SK-N-MC (cell line): ENCODE results near the gene MFAP5.

Experiments
- DNase-seq: peaks from one replicate; pipeline ENCODE4 v3.0.0-alpha.2; 2011; ENCODE audit warnings: low read depth, low spot score
- H3K27ac ChIP-seq: fragments of 200-600 bp; sonication (generic); 2 replicates; pipeline ENCODE4 v1.5.1; 2016; ENCODE audit warnings: mixed run types
- H3K36me3 ChIP-seq: fragments of 200-600 bp; sonication (generic); 2 replicates; pipeline ENCODE4 v1.6.1; 2017; ENCODE audit warnings: antibody characterized with exemption, low read length, mixed read lengths; ENCODE audit not compliant: insufficient read depth
- H3K4me3 ChIP-seq: fragments of 200-600 bp; sonication (generic); 2 replicates; pipeline ENCODE4 v1.5.1; 2016
- H3K9ac ChIP-seq: fragments of 200-600 bp; sonication (generic); 2 replicates; pipeline ENCODE4 v1.8.0; 2017; ENCODE audit warnings: mixed run types, mixed read lengths; ENCODE audit not compliant: insufficient read length
- H3K9me3 ChIP-seq: fragments of 200-600 bp; sonication (generic); 2 replicates; pipeline ENCODE4 v1.6.1; 2017; ENCODE audit warnings: low read depth, mild to moderate bottlenecking, antibody characterized with exemption, low read length, moderate library complexity, mixed read lengths
- EZH2 ChIP-seq: fragments of 200-600 bp; sonication (generic); IDR thresholded peaks from one replicate; pipeline ENCODE4 v1.6.1; 2017; ENCODE audit warnings: antibody characterized with exemption
- FOXP2 ChIP-seq: optimal IDR thresholded peaks from 2 replicates; pipeline ENCODE3; 2011; ENCODE audit warnings: mild to moderate bottlenecking, moderate library complexity; ENCODE audit not compliant: insufficient read depth; ENCODE audit errors: extremely low read length, control extremely low read depth
- POLR2AphosphoS5 ChIP-seq: IDR thresholded peaks from 2 replicates; pipeline ENCODE4 v1.6.1; 2012; ENCODE audit warnings: mild to moderate bottlenecking, low read depth, low read length, borderline replicate concordance

The MFAP5 gene

DNA sequence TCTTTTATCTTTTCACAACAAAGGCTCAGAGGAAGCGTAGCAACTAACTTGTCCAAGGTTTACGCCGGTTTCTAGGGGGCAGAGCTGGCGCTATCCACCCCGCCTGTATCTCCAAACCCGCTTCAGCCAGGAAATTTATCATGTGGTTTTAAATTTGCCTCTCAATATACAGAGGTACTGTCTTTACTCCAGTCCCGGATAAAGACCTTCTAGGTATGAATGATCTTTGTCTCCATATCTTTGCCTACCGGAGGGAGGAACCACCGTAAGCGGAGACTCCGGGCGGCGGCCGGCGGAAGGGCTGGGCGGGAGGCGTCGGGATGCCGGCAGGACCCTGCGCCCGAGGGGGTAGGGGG, 34.5 kb upstream of the MFAP5 start:
- H3K9ac ChIP-seq, result peak overlapping the region; percentile 88
- TF ChIP-seq POLR2AphosphoS5, result no peak; the same call in 1 of the 2 replicates
- TF ChIP-seq FOXP2, result no peak
- no peak for DNase-seq

DNA sequence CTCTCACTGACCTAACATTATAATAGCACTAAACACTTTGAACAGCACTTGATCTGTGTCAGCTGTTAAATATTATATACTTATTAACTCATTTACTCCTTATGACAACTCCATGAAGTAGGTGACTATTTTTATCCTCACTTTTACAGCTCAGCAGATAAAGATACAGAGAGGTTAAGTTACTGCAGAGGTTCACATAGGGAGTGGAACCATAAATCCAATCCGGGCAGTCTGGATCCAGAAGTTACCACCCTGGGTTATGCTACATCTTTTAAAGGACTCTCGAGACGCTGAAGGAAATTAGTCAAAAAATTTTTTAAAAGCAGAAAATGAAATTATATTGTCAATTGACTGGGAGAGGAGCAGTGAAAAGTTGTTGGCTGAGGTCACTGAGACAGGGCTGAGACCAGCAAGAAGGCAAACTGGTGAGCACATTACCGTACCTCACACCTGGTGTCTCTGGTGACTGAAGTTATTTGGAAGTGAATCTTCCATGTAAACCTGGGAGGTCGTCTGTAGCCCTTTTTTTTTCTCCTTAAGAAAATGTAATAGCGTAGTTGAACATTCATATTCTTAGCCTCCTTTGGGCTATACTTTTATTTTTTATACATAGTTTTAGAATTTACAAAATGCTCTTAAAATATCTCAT, 33.9 kb upstream of the MFAP5 start:
- TF ChIP-seq POLR2AphosphoS5, result no peak
- no peak for TF ChIP-seq EZH2
- TF ChIP-seq FOXP2, result no peak
- peak overlapping the region; percentile 98 for H3K4me3 ChIP-seq
- H3K27ac ChIP-seq, result peak overlapping the region; percentile 71; the same call in 1 of the 2 replicates
- peak overlapping the region; percentile 88 for H3K9ac ChIP-seq
- no peaks in the 10 kb centered on the region for H3K9me3 ChIP-seq
- H3K36me3 ChIP-seq, result peaks cover 13% of the 10 kb centered on the region; the same call in 1 of the 2 replicates
- no peak for DNase-seq

More for the DNA sequence above, 34.5 kb upstream of the MFAP5 start:
- peak overlapping the region; percentile 71; the same call in 1 of the 2 replicates for H3K27ac ChIP-seq
- H3K9me3 ChIP-seq, result no peaks in the 10 kb centered on the region
- H3K36me3 ChIP-seq, result peaks cover 13% of the 10 kb centered on the region; the same call in 1 of the 2 replicates
- H3K4me3 ChIP-seq, result peak overlapping the region; percentile 98

DNA sequence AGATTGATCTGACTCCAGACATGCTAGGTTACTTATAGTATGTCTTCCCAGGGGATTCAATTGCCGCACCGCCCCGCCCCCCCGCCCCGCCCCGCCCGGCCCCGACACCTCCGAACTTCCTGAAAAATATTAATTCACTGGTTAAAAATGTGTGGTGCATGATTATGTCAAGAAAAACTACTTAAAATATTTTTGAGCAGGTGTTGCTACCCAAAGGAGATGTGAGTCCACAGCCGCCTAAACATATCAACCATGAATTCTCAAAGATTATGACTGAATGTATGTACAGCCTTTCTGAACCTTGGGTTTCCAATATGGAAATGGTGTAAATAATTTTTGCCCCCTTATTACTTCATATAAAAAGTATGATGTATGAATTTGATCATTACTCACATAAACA, 32.5 kb upstream of the MFAP5 start:
- H3K27ac ChIP-seq, result no peak overlapping the region

GRCh38 chr12:8692573-8692972, 29.9 kb upstream of the MFAP5 start:
- H3K4me3 ChIP-seq, result peak overlapping the region; percentile 68
- no peak for TF ChIP-seq EZH2
- TF ChIP-seq POLR2AphosphoS5, result 0 out of 2 replicates have a peak, but pooled peaks have one; percentile 30
- H3K9ac ChIP-seq, result peak overlapping the region; percentile 65
- no peaks in the 10 kb centered on the region for H3K9me3 ChIP-seq
- peak overlapping the region; percentile 89 for H3K27ac ChIP-seq
- DNase-seq, result peak; percentile 60
- H3K36me3 ChIP-seq, result no peaks in the 10 kb centered on the region

More for the DNA sequence above, 32.5 kb upstream of the MFAP5 start:
- no peak for TF ChIP-seq FOXP2
- TF ChIP-seq POLR2AphosphoS5, result no peak
- no peak for TF ChIP-seq EZH2
- Histone ChIP-seq H3K9ac (no peak overlapping the region), H3K36me3 (peaks cover 5% of the 10 kb centered on the region; the same call in 1 of the 2 replicates), H3K4me3 (no peak overlapping the region), H3K9me3 (no peaks in the 10 kb centered on the region)
- DNase-seq, result no peak

- DNase-seq, result no peak
- Histone ChIP-seq H3K36me3 (no peaks in the 10 kb centered on the region), H3K9me3 (no peaks in the 10 kb centered on the region), H3K4me3 (no peak overlapping the region), H3K27ac (peak overlapping the region; percentile 96), H3K9ac (peak overlapping the region; percentile 13)
- no peak for TF ChIP-seq POLR2AphosphoS5
- TF ChIP-seq FOXP2, result no peak
- no peak for TF ChIP-seq EZH2
Measured at GRCh38 chr12:8689681-8690080, 27.1 kb upstream of the MFAP5 start.

DNA sequence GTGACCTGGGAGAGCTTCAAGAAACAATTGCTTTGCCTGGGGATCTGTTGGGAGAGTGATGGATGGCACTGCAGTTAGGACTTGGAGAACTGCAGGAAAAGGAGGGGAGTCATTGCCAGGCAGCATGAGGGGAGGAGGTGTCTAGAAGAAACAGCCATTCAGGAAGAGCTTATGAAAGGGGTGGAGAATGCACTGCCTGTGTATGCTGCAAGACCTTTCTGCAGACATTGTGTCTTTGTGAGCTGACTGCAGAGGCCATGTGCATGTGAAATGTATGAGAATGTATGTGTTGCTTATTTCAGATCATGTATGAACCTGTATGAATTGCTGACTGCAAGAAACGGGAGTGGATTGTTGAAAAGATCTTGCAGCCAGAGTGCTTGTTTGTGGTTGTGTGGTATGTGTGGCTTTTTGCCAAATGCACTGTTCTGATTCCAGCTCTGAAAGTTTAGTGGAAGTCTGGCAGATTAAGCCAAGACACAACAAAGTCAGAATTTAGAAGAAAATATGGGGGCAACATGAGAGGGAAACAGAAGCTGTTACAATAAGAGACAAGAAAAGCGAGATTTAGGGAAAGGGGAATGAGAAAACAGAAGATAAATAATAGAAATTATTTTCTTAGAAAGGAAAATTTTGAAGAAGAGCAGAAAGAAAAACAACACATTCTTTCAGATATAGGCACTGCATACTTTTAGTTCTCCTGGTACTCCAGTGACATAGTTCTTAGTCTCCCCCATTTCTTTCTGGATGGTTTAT, 25.4 kb upstream of the MFAP5 start:
- Histone ChIP-seq H3K9ac (peak overlapping the region; percentile 62), H3K36me3 (no peaks in the 10 kb centered on the region), H3K4me3 (peak overlapping the region; percentile 71), H3K27ac (peak overlapping the region; percentile 96), H3K9me3 (no peaks in the 10 kb centered on the region)
- TF ChIP-seq EZH2 (no peak), POLR2AphosphoS5 (peak; percentile 88; the same call in 1 of the 2 replicates), FOXP2 (peak; percentile 28)
- peak; percentile 96 for DNase-seq

- Histone ChIP-seq H3K9ac (no peak overlapping the region), H3K4me3 (no peak overlapping the region), H3K9me3 (no peaks in the 10 kb centered on the region), H3K27ac (no peak overlapping the region), H3K36me3 (no peaks in the 10 kb centered on the region)
- TF ChIP-seq FOXP2 (no peak), POLR2AphosphoS5 (no peak), EZH2 (no peak)
- no peak for DNase-seq
Measured at GRCh38 chr12:8685051-8685450, 22.4 kb upstream of the MFAP5 start.

- H3K9ac ChIP-seq, result peak overlapping the region; percentile 9
- 0 out of 2 replicates have a peak overlapping the region, but pooled peaks have one; percentile 55 for H3K27ac ChIP-seq
- DNase-seq, result no peak
- H3K9me3 ChIP-seq, result no peaks in the 10 kb centered on the region
- TF ChIP-seq POLR2AphosphoS5 (no peak), EZH2 (no peak), FOXP2 (no peak)
- no peaks in the 10 kb centered on the region for H3K36me3 ChIP-seq
- H3K4me3 ChIP-seq, result peak overlapping the region; percentile 43; the same call in 1 of the 2 replicates
Measured at GRCh38 chr12:8681129-8681884, 18.7 kb upstream of the MFAP5 start.
